ENCODE results near the gene CALM1. TPM values are rescaled to one million over a fixed set of nuclear protein-coding genes. Genes with fewer than 3 reads are reported as not detected.

Gene CALM1
- polyA plus RNA-seq (ENCODE audit: insufficient read length): 205 TPM

GRCh38 chr14:90396341-90397339 is at the start of gene CALM1:
TSS of gene CALM1 (plus strand) at chr14:90397029. CDS start at chr14:90397231, 202 bp downstream.
- peak; percentile 90 for DNase-seq (ENCODE audit: low read depth)

GRCh38 chr14:90348270-90348669 is 48.6 kb upstream of the CALM1 start:
- no peak for DNase-seq (ENCODE audit: low read depth)

GRCh38 chr14:90349739-90350138 is 47.1 kb upstream of the CALM1 start:
- no peak for DNase-seq (ENCODE audit: low read depth)

GRCh38 chr14:90354551-90355298 is 42.1 kb upstream of the CALM1 start:
- DNase-seq (ENCODE audit: low read depth): no peak

- no peak for DNase-seq (ENCODE audit: low read depth)
Measured at GRCh38 chr14:90355540-90356518, 41.0 kb upstream of the CALM1 start.

GRCh38 chr14:90356925-90357324 is 39.9 kb upstream of the CALM1 start:
- DNase-seq (ENCODE audit: low read depth): no peak

- DNase-seq (ENCODE audit: low read depth): no peak
Measured at GRCh38 chr14:90358359-90358758, 38.5 kb upstream of the CALM1 start.

GRCh38 chr14:90361865-90362557 is 34.8 kb upstream of the CALM1 start:
- DNase-seq (ENCODE audit: low read depth): no peak

- no peak for DNase-seq (ENCODE audit: low read depth)
Measured at GRCh38 chr14:90362558-90362896, 34.3 kb upstream of the CALM1 start.

- no peak for DNase-seq (ENCODE audit: low read depth)
Measured at GRCh38 chr14:90368946-90369721, 27.7 kb upstream of the CALM1 start.

GRCh38 chr14:90373887-90374286 is 22.9 kb upstream of the CALM1 start:
- DNase-seq (ENCODE audit: low read depth): no peak

GRCh38 chr14:90374813-90375212 is 22.0 kb upstream of the CALM1 start:
- no peak for DNase-seq (ENCODE audit: low read depth)

- DNase-seq (ENCODE audit: low read depth): no peak
Measured at GRCh38 chr14:90375934-90376333, 20.9 kb upstream of the CALM1 start.

GRCh38 chr14:90378249-90378648 is 18.6 kb upstream of the CALM1 start:
- no peak for DNase-seq (ENCODE audit: low read depth)

GRCh38 chr14:90379106-90379505 is 17.7 kb upstream of the CALM1 start:
- DNase-seq (ENCODE audit: low read depth): no peak

GRCh38 chr14:90381011-90381786 is 15.6 kb upstream of the CALM1 start:
- no peak for DNase-seq (ENCODE audit: low read depth)

- DNase-seq (ENCODE audit: low read depth): no peak
Measured at GRCh38 chr14:90381999-90382451, 14.8 kb upstream of the CALM1 start.

GRCh38 chr14:90382491-90383125 is 14.2 kb upstream of the CALM1 start:
- DNase-seq (ENCODE audit: low read depth): peak; percentile 69
